WTC11 (cell line): ENCODE results near the gene KRT72.

Source experiments
- CTCF ChIP-seq: fragments of 200-600 bp; IDR thresholded peaks from 2 replicates; pipeline ENCODE4 v1.8.0; 2022; ENCODE audit warnings: antibody characterized with exemption
- ESRRA ChIP-seq: sonication (generic); formaldehyde crosslinking; IDR thresholded peaks from 2 replicates; pipeline ENCODE4 v1.8.1; 2022; ENCODE audit warnings: mild to moderate bottlenecking, missing genetic modification reagents, borderline replicate concordance
- FOXJ3 ChIP-seq: sonication (generic); formaldehyde crosslinking; IDR thresholded peaks from 2 replicates; pipeline ENCODE4 v1.9.0; 2021; ENCODE audit warnings: missing genetic modification reagents, mild to moderate bottlenecking, borderline replicate concordance
- FOXP1 ChIP-seq: sonication (generic); formaldehyde crosslinking; IDR thresholded peaks from 2 replicates; pipeline ENCODE4 v1.8.0; 2022; ENCODE audit warnings: missing genetic modification reagents, mild to moderate bottlenecking, moderate library complexity, borderline replicate concordance
- MLX ChIP-seq: sonication (generic); formaldehyde crosslinking; IDR thresholded peaks from 2 replicates; pipeline ENCODE4 v1.8.1; 2023; ENCODE audit warnings: mild to moderate bottlenecking, missing genetic modification reagents, moderate library complexity
- NFE2L1 ChIP-seq: sonication (generic); formaldehyde crosslinking; IDR thresholded peaks from 2 replicates; pipeline ENCODE4 v1.8.1; 2023; ENCODE audit warnings: missing genetic modification reagents
- PRDM15 ChIP-seq: sonication (generic); formaldehyde crosslinking; IDR thresholded peaks from 2 replicates; pipeline ENCODE4 v1.8.0; 2022; ENCODE audit warnings: missing genetic modification reagents
- USF2 ChIP-seq: sonication (generic); formaldehyde crosslinking; IDR thresholded peaks from 2 replicates; pipeline ENCODE4 v1.8.1; 2023; ENCODE audit warnings: mild to moderate bottlenecking, missing genetic modification reagents, moderate library complexity
- ZBTB43 ChIP-seq: sonication (generic); formaldehyde crosslinking; IDR thresholded peaks from 2 replicates; pipeline ENCODE4 v1.8.1; 2023; ENCODE audit warnings: mild to moderate bottlenecking, missing genetic modification reagents
- ZNF121 ChIP-seq: sonication (generic); formaldehyde crosslinking; IDR thresholded peaks from 2 replicates; pipeline ENCODE4 v1.8.0; 2023; ENCODE audit warnings: missing genetic modification reagents
- ZNF232 ChIP-seq: sonication (generic); formaldehyde crosslinking; IDR thresholded peaks from 2 replicates; pipeline ENCODE4 v1.8.0; 2022; ENCODE audit warnings: mild to moderate bottlenecking, missing genetic modification reagents

GRCh38 chr12:52622349-52622748, 21.1 kb upstream of the KRT72 start:
- no peak for TF ChIP-seq ESRRA (CRISPR knock-in tag)
- TF ChIP-seq CTCF, result no peak
- TF ChIP-seq ZNF121, result no peak
- no peak for TF ChIP-seq PRDM15 (CRISPR knock-in tag)
- no peak for TF ChIP-seq ZBTB43 (CRISPR knock-in tag)
- no peak for TF ChIP-seq NFE2L1 (CRISPR knock-in tag)
- TF ChIP-seq ZNF232 (CRISPR knock-in tag), result no peak
- no peak for TF ChIP-seq FOXP1 (CRISPR knock-in tag)
- TF ChIP-seq FOXJ3 (CRISPR knock-in tag), result no peak
- TF ChIP-seq MLX, result no peak
- no peak for TF ChIP-seq USF2
